Measurements from ENCODE around the gene WDR64. TPM values are rescaled to one million over a fixed set of nuclear protein-coding genes. Genes with fewer than 3 reads are reported as not detected.
"Not testable (repeated sequence)": the region's sequence is repeated elsewhere in the genome, so short reads cannot be mapped to it uniquely, and the experiment has no call there.

WDR64 gene
- total RNA-seq, 1 experiment from 2014 or later: not detected

GRCh38 chr1:241654641-241655040 is 2.6 kb downstream of the WDR64 start:
- no peak for DNase-seq (ENCODE audit: low read depth)

- DNase-seq (ENCODE audit: low read depth): peak; percentile 82
Observed at GRCh38 chr1:241658081-241658793, 6.2 kb downstream of the WDR64 start.

- DNase-seq (ENCODE audit: low read depth): not testable (repeated sequence)
Observed at GRCh38 chr1:241659016-241659415, 6.9 kb downstream of the WDR64 start.

- DNase-seq (ENCODE audit: low read depth): no peak
Observed at GRCh38 chr1:241660424-241660972, 8.4 kb downstream of the WDR64 start.

GRCh38 chr1:241666419-241666818 is 14.3 kb downstream of the WDR64 start:
- DNase-seq (ENCODE audit: low read depth): no peak

GRCh38 chr1:241672301-241672700 is 20.2 kb downstream of the WDR64 start:
- DNase-seq (ENCODE audit: low read depth): no peak

GRCh38 chr1:241674805-241675384 is 22.8 kb downstream of the WDR64 start:
- DNase-seq (ENCODE audit: low read depth): no peak

GRCh38 chr1:241675983-241676382 is 23.9 kb downstream of the WDR64 start:
- no peak for DNase-seq (ENCODE audit: low read depth)

- DNase-seq (ENCODE audit: low read depth): no peak
Observed at GRCh38 chr1:241677201-241677600, 25.1 kb downstream of the WDR64 start.

- DNase-seq (ENCODE audit: low read depth): no peak
Observed at GRCh38 chr1:241678536-241678935, 26.5 kb downstream of the WDR64 start.

GRCh38 chr1:241679404-241679803 is 27.3 kb downstream of the WDR64 start:
- DNase-seq (ENCODE audit: low read depth): no peak

GRCh38 chr1:241679961-241680360 is 27.9 kb downstream of the WDR64 start:
- no peak for DNase-seq (ENCODE audit: low read depth)

- DNase-seq (ENCODE audit: low read depth): not testable (repeated sequence)
Observed at GRCh38 chr1:241681861-241682448, 29.9 kb downstream of the WDR64 start.

- DNase-seq (ENCODE audit: low read depth): no peak
Observed at GRCh38 chr1:241682921-241683320, 30.8 kb downstream of the WDR64 start.

GRCh38 chr1:241684108-241684507 is 32.0 kb downstream of the WDR64 start:
- DNase-seq (ENCODE audit: low read depth): no peak

GRCh38 chr1:241688940-241689368 is 36.9 kb downstream of the WDR64 start:
- DNase-seq (ENCODE audit: low read depth): peak; percentile 82

GRCh38 chr1:241695246-241696171 is 43.4 kb downstream of the WDR64 start:
- no peak for DNase-seq (ENCODE audit: low read depth)

GRCh38 chr1:241696172-241696814 is 44.2 kb downstream of the WDR64 start:
- DNase-seq (ENCODE audit: low read depth): no peak

GRCh38 chr1:241696815-241697639 is 44.9 kb downstream of the WDR64 start:
- DNase-seq (ENCODE audit: low read depth): no peak

- no peak for DNase-seq (ENCODE audit: low read depth)
Observed at GRCh38 chr1:241697640-241698018, 45.5 kb downstream of the WDR64 start.
